Activated CD4-positive, alpha-beta T cell treated with anti-CD3 and anti-CD28 coated beads, Interleukin-2, amount 50 U/mL, for 4 hours (primary cell): Measurements from ENCODE around the gene SPRYD3.
A peak's percentile ranks its signal among the peaks of the same experiment; 100 is the strongest.
"Not testable (repeated sequence)": the region's sequence is repeated elsewhere in the genome, so short reads cannot be mapped to it uniquely, and the experiment has no call there.

Experiments used
- DNase-seq, 2 experiments: peaks; one replicate each; pipeline ENCODE4 v3.0.0-alpha.2; 2020

The SPRYD3 gene

GRCh38 chr12:53049571-53050318 lies 29.4 kb downstream of the SPRYD3 start, which contains the start of gene TNS2:
Gene TNS2, plus strand, starts transcription at chr12:53050065. Its CDS starts 121 bp downstream, at chr12:53050186.
- DNase-seq: no peak

- no peak for DNase-seq
Observed at GRCh38 chr12:53048780-53049401, 30.3 kb downstream of the SPRYD3 start.

- DNase-seq: no peak
Observed at GRCh38 chr12:53048033-53048779, 31.0 kb downstream of the SPRYD3 start.

GRCh38 chr12:53047221-53048032 lies 31.8 kb downstream of the SPRYD3 start:
- peak; percentile 42 to 48 for DNase-seq

GRCh38 chr12:53046655-53047220 lies 32.5 kb downstream of the SPRYD3 start:
- peak; percentile 24 to 30 for DNase-seq

- no peak for DNase-seq
Observed at GRCh38 chr12:53045696-53046045, 33.5 kb downstream of the SPRYD3 start.

- DNase-seq: no peak
Observed at GRCh38 chr12:53044896-53045695, 34.1 kb downstream of the SPRYD3 start.

- DNase-seq: no peak
Observed at GRCh38 chr12:53044052-53044581, 35.1 kb downstream of the SPRYD3 start.

- DNase-seq: no peak
Observed at GRCh38 chr12:53042607-53043454, 36.4 kb downstream of the SPRYD3 start.

- no peak for DNase-seq
Observed at GRCh38 chr12:53039851-53040250, 39.3 kb downstream of the SPRYD3 start.

- no peak for DNase-seq
Observed at GRCh38 chr12:53036802-53037201, 42.4 kb downstream of the SPRYD3 start.

GRCh38 chr12:53034459-53034858 lies 44.7 kb downstream of the SPRYD3 start:
- DNase-seq: no peak

GRCh38 chr12:53033832-53034231 lies 45.4 kb downstream of the SPRYD3 start:
- not testable (repeated sequence) for DNase-seq

- DNase-seq: no peak
Observed at GRCh38 chr12:53031616-53032015, 47.6 kb downstream of the SPRYD3 start.

GRCh38 chr12:53027014-53027413 lies 52.2 kb downstream of the SPRYD3 start:
- not testable (repeated sequence) for DNase-seq

- DNase-seq: no peak
Observed at GRCh38 chr12:53025250-53025649, 53.9 kb downstream of the SPRYD3 start.

GRCh38 chr12:53014709-53015108 lies 64.5 kb downstream of the SPRYD3 start:
- DNase-seq: no peak
